K562 (cell line): ENCODE measurements around the gene RCC1. TPM values are rescaled to one million over a fixed set of nuclear protein-coding genes. Genes with fewer than 3 reads are reported as not detected.

Source experiments
- C11orf30 ChIP-seq: fragments of 450-650 bp; IDR thresholded peaks from 2 replicates; pipeline ENCODE4 v1.6.1; 2016; ENCODE audit warnings: low read depth, mild to moderate bottlenecking
- DNMT1 ChIP-seq: fragments of 450-650 bp; IDR thresholded peaks from 2 replicates; pipeline ENCODE4 v1.6.1; 2016; ENCODE audit warnings: antibody characterized with exemption, mild to moderate bottlenecking
- KAT7 ChIP-seq: sonication (generic); formaldehyde crosslinking; IDR thresholded peaks from 2 replicates; pipeline ENCODE4 v1.8.0; 2022; ENCODE audit warnings: missing genetic modification reagents, mild to moderate bottlenecking, borderline replicate concordance
- MAFF ChIP-seq: IDR thresholded peaks from 2 replicates; pipeline ENCODE4 v1.6.1; 2012; ENCODE audit warnings: low read length, improper control_type of control experiment
- RBM39 ChIP-seq: fragments of 200-400 bp; formaldehyde crosslinking; optimal IDR thresholded peaks from 2 replicates; pipeline ENCODE3; 2018; ENCODE audit warnings: low read depth, low read length
- ZNF121 ChIP-seq: sonication (generic); formaldehyde crosslinking; conservative IDR thresholded peaks from 2 replicates; pipeline ENCODE4 v1.8.0; 2022; ENCODE audit warnings: missing genetic modification reagents
- ZNF696 ChIP-seq: fragments of 250-450 bp; sonication (Bioruptor Pico); conservative IDR thresholded peaks from 2 replicates; pipeline ENCODE4 v1.4.0; 2020; ENCODE audit warnings: mild to moderate bottlenecking, moderate library complexity
- polyA plus RNA-seq, 8 experiments: library from polyadenylated mRNA; depleted of rRNA in 4 of 8; stranded (reverse) in 5 of 8; unstranded in 3 of 8; fragments of >200 nt; fragmentation: Nextera tagmentation in 2 of 8; fragmentation: Illumina TruSeq in 1 of 8; extraction: Ambion mirVana in 2 of 8; extraction: Trizol in 1 of 8; gene quantifications; 2 replicates each; pipeline versions ENCODE4 v1.2.1 to v1.2.3, GENCODE V29; 2011 to 2014; ENCODE audit warnings: inconsistent platforms in 1 of 8, missing spikeins in 1 of 8
- total RNA-seq, 7 experiments: library from RNA; depleted of rRNA in 6 of 7; stranded (reverse); fragments of >200 nt in 6 of 7; fragmentation: Illumina TruSeq in 2 of 7; extraction: Trizol in 2 of 7; gene quantifications; 2 replicates each; pipeline versions ENCODE4 v1.2.1 to v1.2.3, GENCODE V29; 2011 to 2021; ENCODE audit warnings: low replicate concordance in 1 of 7
- TF ChIP-seq, protein P1 (sequence below): fragments of 200-600 bp; sonication (generic); IDR thresholded peaks from one replicate; pipeline ENCODE4 v1.6.1; 2012; ENCODE audit warnings: mild to moderate bottlenecking, low read depth, low read length, inconsistent platforms
- TF ChIP-seq, protein P2 (sequence below): fragments of 450-650 bp; IDR thresholded peaks from 2 replicates; pipeline ENCODE4 v1.6.1; 2016; ENCODE audit warnings: borderline replicate concordance
- TF ChIP-seq, protein P3 (sequence below): fragments of 250-450 bp; sonication (Bioruptor Pico); IDR thresholded peaks from 2 replicates; pipeline ENCODE4 v1.4.0; 2020; ENCODE audit warnings: mild to moderate bottlenecking, moderate library complexity
- TF ChIP-seq, protein P4 (sequence below): sonication (generic); formaldehyde crosslinking; IDR thresholded peaks from 2 replicates; pipeline ENCODE4 v1.9.0; 2022; ENCODE audit warnings: mild to moderate bottlenecking, missing genetic modification reagents

The RCC1 gene
- total and polyA plus RNA-seq, 9 of the 15 experiments (the other 6 are each of a cell fraction or from before 2014, with no cell fraction given), result 16.4 to 202 (median 107) TPM

DNA sequence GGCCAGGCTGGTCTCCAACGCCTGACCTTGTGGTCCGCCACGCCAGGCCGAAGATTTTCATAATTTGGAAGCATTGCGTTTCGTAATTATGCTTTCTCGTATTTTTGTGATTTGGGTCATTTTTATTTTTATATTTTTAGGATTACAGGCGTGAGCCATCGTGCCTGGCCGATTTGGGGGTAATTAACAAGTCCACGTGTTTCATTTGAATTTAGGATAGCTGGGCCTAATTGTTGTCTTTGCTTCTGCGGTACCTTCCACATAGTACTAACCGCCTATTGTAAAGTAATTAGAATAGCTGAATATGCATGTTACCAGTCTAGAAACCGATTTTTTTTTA, 1.0 kb downstream of the RCC1 start (continued):
- TF ChIP-seq, protein P1, sequence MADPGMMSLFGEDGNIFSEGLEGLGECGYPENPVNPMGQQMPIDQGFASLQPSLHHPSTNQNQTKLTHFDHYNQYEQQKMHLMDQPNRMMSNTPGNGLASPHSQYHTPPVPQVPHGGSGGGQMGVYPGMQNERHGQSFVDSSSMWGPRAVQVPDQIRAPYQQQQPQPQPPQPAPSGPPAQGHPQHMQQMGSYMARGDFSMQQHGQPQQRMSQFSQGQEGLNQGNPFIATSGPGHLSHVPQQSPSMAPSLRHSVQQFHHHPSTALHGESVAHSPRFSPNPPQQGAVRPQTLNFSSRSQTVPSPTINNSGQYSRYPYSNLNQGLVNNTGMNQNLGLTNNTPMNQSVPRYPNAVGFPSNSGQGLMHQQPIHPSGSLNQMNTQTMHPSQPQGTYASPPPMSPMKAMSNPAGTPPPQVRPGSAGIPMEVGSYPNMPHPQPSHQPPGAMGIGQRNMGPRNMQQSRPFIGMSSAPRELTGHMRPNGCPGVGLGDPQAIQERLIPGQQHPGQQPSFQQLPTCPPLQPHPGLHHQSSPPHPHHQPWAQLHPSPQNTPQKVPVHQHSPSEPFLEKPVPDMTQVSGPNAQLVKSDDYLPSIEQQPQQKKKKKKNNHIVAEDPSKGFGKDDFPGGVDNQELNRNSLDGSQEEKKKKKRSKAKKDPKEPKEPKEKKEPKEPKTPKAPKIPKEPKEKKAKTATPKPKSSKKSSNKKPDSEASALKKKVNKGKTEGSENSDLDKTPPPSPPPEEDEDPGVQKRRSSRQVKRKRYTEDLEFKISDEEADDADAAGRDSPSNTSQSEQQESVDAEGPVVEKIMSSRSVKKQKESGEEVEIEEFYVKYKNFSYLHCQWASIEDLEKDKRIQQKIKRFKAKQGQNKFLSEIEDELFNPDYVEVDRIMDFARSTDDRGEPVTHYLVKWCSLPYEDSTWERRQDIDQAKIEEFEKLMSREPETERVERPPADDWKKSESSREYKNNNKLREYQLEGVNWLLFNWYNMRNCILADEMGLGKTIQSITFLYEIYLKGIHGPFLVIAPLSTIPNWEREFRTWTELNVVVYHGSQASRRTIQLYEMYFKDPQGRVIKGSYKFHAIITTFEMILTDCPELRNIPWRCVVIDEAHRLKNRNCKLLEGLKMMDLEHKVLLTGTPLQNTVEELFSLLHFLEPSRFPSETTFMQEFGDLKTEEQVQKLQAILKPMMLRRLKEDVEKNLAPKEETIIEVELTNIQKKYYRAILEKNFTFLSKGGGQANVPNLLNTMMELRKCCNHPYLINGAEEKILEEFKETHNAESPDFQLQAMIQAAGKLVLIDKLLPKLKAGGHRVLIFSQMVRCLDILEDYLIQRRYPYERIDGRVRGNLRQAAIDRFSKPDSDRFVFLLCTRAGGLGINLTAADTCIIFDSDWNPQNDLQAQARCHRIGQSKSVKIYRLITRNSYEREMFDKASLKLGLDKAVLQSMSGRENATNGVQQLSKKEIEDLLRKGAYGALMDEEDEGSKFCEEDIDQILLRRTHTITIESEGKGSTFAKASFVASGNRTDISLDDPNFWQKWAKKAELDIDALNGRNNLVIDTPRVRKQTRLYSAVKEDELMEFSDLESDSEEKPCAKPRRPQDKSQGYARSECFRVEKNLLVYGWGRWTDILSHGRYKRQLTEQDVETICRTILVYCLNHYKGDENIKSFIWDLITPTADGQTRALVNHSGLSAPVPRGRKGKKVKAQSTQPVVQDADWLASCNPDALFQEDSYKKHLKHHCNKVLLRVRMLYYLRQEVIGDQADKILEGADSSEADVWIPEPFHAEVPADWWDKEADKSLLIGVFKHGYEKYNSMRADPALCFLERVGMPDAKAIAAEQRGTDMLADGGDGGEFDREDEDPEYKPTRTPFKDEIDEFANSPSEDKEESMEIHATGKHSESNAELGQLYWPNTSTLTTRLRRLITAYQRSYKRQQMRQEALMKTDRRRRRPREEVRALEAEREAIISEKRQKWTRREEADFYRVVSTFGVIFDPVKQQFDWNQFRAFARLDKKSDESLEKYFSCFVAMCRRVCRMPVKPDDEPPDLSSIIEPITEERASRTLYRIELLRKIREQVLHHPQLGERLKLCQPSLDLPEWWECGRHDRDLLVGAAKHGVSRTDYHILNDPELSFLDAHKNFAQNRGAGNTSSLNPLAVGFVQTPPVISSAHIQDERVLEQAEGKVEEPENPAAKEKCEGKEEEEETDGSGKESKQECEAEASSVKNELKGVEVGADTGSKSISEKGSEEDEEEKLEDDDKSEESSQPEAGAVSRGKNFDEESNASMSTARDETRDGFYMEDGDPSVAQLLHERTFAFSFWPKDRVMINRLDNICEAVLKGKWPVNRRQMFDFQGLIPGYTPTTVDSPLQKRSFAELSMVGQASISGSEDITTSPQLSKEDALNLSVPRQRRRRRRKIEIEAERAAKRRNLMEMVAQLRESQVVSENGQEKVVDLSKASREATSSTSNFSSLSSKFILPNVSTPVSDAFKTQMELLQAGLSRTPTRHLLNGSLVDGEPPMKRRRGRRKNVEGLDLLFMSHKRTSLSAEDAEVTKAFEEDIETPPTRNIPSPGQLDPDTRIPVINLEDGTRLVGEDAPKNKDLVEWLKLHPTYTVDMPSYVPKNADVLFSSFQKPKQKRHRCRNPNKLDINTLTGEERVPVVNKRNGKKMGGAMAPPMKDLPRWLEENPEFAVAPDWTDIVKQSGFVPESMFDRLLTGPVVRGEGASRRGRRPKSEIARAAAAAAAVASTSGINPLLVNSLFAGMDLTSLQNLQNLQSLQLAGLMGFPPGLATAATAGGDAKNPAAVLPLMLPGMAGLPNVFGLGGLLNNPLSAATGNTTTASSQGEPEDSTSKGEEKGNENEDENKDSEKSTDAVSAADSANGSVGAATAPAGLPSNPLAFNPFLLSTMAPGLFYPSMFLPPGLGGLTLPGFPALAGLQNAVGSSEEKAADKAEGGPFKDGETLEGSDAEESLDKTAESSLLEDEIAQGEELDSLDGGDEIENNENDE, result no peak
- TF ChIP-seq, protein P2, sequence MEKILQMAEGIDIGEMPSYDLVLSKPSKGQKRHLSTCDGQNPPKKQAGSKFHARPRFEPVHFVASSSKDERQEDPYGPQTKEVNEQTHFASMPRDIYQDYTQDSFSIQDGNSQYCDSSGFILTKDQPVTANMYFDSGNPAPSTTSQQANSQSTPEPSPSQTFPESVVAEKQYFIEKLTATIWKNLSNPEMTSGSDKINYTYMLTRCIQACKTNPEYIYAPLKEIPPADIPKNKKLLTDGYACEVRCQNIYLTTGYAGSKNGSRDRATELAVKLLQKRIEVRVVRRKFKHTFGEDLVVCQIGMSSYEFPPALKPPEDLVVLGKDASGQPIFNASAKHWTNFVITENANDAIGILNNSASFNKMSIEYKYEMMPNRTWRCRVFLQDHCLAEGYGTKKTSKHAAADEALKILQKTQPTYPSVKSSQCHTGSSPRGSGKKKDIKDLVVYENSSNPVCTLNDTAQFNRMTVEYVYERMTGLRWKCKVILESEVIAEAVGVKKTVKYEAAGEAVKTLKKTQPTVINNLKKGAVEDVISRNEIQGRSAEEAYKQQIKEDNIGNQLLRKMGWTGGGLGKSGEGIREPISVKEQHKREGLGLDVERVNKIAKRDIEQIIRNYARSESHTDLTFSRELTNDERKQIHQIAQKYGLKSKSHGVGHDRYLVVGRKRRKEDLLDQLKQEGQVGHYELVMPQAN, result peak; percentile 44; the same call in 1 of the 2 replicates
- TF ChIP-seq ZNF696 (CRISPR knock-in tag), result no peak
- TF ChIP-seq, protein P3, sequence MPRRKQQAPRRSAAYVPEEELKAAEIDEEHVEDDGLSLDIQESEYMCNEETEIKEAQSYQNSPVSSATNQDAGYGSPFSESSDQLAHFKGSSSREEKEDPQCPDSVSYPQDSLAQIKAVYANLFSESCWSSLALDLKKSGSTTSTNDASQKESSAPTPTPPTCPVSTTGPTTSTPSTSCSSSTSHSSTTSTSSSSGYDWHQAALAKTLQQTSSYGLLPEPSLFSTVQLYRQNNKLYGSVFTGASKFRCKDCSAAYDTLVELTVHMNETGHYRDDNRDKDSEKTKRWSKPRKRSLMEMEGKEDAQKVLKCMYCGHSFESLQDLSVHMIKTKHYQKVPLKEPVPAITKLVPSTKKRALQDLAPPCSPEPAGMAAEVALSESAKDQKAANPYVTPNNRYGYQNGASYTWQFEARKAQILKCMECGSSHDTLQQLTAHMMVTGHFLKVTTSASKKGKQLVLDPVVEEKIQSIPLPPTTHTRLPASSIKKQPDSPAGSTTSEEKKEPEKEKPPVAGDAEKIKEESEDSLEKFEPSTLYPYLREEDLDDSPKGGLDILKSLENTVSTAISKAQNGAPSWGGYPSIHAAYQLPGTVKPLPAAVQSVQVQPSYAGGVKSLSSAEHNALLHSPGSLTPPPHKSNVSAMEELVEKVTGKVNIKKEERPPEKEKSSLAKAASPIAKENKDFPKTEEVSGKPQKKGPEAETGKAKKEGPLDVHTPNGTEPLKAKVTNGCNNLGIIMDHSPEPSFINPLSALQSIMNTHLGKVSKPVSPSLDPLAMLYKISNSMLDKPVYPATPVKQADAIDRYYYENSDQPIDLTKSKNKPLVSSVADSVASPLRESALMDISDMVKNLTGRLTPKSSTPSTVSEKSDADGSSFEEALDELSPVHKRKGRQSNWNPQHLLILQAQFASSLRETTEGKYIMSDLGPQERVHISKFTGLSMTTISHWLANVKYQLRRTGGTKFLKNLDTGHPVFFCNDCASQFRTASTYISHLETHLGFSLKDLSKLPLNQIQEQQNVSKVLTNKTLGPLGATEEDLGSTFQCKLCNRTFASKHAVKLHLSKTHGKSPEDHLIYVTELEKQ (CRISPR knock-in tag), result no peak
- 0 out of 2 replicates have a peak, but pooled peaks have one; percentile 1 for TF ChIP-seq MAFF
- peak; percentile 25; the same call in 1 of the 2 replicates for TF ChIP-seq C11orf30
- TF ChIP-seq KAT7 (CRISPR knock-in tag), result no peak; the same call in 1 of the 2 replicates
- no peak for TF ChIP-seq DNMT1
- TF ChIP-seq, protein P4, sequence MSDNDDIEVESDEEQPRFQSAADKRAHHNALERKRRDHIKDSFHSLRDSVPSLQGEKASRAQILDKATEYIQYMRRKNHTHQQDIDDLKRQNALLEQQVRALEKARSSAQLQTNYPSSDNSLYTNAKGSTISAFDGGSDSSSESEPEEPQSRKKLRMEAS (CRISPR knock-in tag), result no peak
- TF ChIP-seq RBM39, result no peak
- TF ChIP-seq ZNF121 (CRISPR knock-in tag), result no peak
